HG02678 (cell line): ENCODE data around the gene PIGS.
"Not testable (repeated sequence)": the region's sequence is repeated elsewhere in the genome, so short reads cannot be mapped to it uniquely, and the experiment has no call there.

ENCODE experiments used
- ATAC-seq: cut with Tn5 transposase; IDR thresholded peaks from one replicate; pipeline ENCODE4 v1.9.1; 2021; ENCODE audit warnings: mild to moderate bottlenecking, moderate library complexity; ENCODE audit not compliant: unreplicated experiment

PIGS gene

DNA sequence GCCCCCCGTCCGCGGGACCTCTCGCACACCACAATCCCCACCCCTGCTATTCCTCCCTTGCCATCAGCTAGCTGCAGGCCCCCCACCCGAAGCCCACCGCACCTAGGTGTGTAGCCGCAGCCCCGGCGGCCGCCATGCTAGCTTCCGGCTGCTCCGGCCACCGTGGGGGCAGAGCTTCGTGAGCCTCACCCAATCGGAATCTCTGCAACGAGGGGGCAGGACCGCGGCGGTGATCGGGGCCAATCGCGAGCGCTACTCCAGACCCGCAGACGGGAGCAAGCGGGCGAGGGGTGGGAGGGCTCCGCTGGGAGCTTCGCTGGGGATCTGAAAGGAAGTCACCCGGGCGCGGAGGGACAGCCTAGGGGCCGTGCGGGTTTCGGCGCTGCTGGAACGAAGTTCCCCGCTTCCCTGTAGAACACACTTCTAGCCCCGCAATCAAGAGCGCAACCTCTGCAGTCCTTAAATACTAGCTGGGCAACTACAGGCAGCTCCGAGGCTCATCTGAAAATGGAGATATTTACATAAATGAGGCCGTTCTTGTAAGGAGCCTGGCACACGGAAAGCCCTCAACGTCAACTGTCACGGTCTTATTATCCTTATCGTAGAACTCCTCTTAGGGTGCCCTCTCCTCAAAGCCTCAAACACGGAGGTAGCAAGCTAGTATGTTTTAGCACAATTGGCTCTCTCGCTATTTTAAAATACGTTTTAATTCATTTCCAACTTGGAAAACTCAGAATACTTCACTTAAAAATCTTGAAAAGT is at the start of gene PIGS:
TSS of gene PIGS (minus strand) at position 164 of the 762 bp plus-strand sequence. CDS start at position 136, 28 bp downstream.
- ATAC-seq, result peak; percentile 91

GRCh38 chr17:28620010-28620409 is 48.7 kb upstream of the PIGS start:
- ATAC-seq, result no peak

- no peak for ATAC-seq
These were observed 47.1 kb upstream of the PIGS start for GRCh38 chr17:28618464-28618863.

DNA sequence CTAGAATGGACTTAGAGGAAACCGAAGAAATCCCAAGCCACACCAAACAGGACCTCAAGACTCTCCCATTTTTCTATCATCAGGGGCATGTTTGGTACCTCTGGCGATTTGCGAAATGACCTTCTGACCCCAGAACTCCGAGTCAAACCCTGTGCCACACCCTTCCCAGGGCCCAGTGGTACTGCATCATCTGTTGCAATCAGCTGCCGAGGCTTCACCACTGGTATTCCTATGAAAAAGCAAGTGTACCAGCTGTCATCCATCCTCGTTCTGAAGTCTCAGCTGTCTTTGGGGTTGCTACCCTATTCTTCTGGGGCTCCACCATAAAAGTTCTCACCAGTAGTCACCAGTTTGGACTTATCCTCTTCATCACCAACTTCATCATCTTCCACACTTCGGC is 45.0 kb upstream of the PIGS start:
- ATAC-seq, result no peak

DNA sequence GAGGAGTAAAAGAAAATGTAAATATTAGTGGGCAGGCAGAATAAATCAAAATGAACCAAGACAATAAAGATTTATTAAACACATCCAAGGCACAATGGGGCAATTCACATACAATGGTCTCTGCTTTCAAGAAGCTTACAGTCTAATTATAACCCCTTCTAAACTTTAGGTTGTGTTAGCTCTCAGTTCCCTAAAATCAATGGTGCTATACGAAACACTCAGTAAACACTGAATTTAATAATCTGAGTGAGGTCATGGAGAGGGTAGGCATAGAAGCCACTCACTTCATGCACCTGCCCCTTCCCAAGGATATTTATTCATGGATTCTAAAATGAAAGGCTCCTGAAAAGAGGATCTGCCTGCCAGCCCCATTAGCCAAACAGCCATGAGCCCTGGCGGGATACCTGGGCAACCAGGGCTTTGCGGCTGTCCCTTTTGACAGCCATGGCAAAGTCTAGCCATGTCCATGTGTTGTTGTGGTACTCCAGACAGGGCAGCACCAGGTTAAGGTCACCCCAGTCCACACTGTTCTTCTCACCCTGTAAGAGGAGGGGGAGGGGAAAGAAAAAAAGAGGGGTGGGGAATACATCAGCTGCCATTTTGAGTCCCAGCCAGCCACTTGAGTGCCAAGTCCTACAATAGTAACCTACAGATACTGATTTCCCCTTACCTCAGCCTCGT is 44.1 kb upstream of the PIGS start:
- no peak for ATAC-seq

- no peak for ATAC-seq
These were observed 42.6 kb upstream of the PIGS start, which contains the start of gene RSKR for GRCh38 chr17:28613931-28614381. Gene RSKR, minus strand, starts transcription at chr17:28614185. Its CDS starts 24 bp downstream, at chr17:28614161.

DNA sequence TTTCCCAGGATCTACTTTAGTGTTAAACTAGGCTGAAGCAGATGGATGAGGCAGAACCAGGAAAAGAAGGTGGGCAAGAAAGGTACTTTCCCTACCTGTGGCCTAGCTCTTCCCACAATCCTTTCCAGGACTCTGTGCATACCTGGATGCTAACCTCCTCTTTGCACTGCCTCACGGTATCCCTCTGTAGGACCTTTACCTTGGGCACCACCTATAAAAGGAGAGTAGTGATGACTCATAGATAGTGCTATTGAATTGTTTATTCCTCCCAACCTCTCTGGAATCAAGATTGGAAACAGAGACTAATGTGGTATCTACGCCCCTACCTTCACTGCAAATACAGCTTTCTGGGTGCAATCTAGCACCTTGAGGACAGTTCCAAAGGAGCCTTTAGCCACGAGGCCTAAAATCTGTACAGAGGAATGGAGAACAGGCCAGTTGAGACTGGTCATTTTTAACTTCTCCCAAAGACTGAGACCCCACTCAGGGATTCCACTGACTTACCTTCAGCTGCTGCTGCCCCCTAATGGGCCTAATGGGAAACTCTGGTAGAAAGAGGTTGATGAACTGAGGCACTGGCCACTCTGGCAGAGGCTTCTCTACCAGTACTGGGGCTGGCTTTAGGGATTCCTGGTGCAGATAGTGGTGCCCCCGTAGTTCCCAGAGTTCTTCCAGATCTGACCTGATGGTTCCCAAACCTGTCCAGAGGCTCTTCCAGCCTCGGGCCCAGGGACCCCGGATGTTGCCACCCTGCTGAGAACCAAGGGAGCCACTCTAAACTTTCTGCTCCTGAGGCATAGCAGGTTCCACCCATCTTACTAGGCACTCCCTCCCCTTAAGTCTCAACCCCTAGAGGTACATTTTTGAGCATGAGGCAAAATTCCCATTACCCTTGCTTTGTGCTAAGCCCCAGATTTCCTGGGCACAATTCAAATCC is 41.9 kb upstream of the PIGS start:
- ATAC-seq, result no peak

GRCh38 chr17:28612531-28612930 is 41.2 kb upstream of the PIGS start:
- no peak for ATAC-seq

- no peak for ATAC-seq
These were observed 39.1 kb upstream of the PIGS start for GRCh38 chr17:28610376-28610775.

DNA sequence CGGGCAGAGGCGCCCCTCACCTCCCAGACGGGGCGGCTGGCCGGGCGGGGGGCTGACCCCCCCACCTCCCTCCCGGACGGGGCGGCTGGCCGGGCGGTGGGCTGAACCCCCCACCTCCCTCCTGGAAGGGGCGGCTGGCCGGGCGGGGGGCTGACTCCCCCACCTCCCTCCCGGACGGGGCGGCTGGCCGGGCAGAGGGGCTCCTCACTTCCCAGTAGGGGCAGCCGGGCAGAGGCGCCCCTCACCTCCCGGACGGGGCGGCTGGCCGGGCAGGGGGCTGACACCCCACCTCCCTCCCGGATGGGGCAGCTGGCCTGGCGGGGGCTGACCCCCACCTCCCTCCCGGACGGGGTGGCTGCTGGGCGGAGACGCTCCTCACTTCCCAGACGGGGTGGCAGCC is 32.7 kb upstream of the PIGS start:
- not testable (repeated sequence) for ATAC-seq

- peak; percentile 33 for ATAC-seq
These were observed 28.2 kb upstream of the PIGS start for GRCh38 chr17:28599311-28600184.

GRCh38 chr17:28598799-28599310 is 27.5 kb upstream of the PIGS start, which contains the start of gene SPAG5:
Gene SPAG5, minus strand, starts transcription at chr17:28599025. Its CDS starts 79 bp downstream, at chr17:28598946.
- ATAC-seq, result peak; percentile 86

DNA sequence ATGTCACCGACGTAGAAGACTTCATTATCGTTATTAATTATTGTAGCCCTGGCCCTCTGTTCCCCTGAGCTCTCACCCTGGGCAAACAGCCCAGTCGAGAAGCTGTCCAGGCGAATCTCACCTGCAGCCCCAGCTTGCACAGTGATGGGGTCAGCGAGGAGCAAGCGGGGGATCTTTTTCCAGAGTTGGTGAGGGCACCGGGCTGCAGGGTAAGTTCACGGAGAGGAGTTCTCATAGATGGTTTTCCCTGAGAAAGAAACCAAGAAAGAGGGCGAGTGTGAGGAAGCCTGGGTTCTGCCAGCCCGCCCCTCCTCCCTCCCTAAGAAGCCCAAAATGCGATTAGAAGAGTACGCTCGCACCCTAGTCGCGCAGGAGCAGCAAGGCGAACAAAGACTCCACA is 27.1 kb upstream of the PIGS start:
- ATAC-seq, result no peak

DNA sequence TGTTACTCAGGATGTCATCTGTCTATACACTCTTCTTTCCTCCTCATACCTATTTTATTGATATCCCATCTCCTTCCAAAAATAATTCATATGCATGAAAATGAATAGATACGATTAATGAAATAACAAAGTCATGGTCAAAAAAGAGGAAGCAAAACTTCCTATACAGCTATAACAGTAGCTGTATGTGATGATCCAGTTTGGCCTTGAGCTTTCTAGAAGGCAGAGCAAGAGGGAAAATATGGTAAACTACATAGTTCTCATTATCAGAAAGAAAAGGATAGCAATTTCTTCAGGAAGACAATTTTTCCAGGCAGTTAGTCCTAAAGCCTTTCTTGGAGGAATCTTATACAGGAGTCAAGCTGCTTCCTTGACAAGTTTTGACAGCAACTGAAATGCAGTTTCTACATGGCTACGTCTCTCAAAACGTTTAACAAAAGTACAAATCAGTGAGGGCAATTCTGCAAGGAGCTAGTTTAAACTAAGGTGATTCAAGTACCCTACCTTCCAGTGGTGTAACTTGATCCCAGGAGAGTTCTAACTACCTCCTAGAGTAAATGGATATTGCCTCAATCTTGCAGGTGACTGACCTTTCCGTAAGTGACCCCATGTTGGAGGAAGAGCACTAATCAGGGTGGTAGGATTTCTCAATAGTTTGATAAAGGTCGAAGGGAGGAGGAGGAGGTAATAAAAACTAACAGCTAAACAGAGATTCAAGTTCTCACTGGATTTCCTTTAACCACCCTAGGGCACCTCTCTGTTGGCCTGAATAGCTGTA is 26.5 kb upstream of the PIGS start:
- no peak for ATAC-seq

DNA sequence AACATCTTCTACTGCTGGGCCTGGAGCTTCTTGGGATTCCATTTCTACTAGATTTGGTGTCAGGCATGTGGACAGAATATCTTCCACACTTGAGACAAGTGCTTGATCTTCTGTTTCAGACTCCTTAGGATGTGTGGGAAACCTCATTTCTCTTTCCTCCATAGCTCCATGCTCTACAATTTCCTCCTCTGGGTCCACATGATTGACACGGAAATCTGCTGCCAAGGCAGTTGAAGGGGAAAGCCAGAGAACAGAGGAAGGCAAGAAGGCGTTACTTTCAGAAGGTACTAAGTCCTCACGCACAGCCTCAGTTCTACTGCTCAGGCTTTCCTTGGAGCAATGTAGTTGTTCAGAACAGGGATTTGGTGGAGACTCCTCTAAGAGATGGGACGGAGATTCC is 20.9 kb upstream of the PIGS start:
- no peak for ATAC-seq

DNA sequence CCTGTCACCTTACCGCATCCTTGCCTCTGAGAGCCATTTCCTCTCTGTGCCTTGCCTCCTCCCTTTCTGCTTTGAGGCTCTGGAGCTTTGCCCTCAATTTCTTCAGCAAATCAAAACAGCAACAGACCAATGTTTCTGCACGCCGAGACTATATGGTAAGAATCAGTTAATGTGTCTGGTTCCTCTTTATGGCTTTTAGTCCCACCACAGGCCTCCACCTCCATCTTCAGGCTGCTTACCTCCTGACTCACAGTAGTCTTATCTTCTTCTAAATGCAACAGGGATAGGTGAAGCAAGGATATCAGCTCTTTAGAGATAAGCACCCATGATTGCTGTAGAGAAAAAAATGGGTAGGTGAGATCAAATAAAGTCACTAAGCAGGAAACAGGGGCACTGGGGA is 14.5 kb upstream of the PIGS start:
- ATAC-seq, result no peak

DNA sequence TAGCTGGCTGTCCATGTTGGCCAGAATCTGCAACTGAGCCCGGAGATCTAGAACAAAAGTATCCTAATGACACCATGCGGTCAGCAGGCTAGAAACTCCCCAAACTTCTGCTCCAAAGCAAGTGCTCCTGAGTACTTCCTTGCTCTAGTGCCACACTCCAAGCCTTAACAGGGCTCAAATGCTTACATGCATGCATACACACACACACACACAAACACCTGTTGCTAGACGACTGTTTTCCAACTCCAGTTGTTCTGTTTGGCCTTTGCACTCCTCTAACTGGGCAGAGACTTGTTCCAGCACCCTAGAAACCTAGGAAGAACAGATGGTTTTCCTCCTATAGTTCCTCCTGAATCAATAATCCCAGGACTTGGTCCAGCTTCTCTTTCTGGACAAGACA is 13.1 kb upstream of the PIGS start:
- ATAC-seq, result no peak

DNA sequence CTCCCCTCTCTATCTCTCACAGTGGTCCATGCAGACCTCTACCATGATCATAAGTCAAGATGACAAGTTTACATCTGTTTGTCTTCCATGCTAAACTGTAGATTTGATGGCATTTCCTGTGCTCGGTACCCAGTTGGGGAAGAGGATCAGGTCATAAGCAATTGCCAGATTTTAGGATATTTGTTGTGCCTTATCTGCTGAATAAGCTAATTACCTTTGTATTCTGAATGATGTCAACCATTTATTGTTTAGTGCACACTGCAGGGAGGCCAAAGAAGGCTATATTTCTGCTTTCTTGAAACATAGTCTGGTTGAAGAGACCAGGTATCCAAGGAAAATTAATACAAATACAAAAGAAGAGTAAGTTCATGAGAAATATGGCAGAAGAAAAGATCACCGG is 11.2 kb upstream of the PIGS start:
- ATAC-seq, result no peak

GRCh38 chr17:28580959-28581358 is 9.6 kb upstream of the PIGS start:
- ATAC-seq, result no peak
